HG03378 (cell line): ENCODE results near the gene ARVCF.

Experiments used
- ATAC-seq: cut with Tn5 transposase; IDR thresholded peaks from one replicate; pipeline ENCODE4 v1.9.1; 2021; ENCODE audit warnings: mild to moderate bottlenecking, moderate library complexity; ENCODE audit not compliant: unreplicated experiment

ARVCF gene

GRCh38 chr22:19976671-19977070, 40.0 kb downstream of the ARVCF start:
- no peak for ATAC-seq

DNA sequence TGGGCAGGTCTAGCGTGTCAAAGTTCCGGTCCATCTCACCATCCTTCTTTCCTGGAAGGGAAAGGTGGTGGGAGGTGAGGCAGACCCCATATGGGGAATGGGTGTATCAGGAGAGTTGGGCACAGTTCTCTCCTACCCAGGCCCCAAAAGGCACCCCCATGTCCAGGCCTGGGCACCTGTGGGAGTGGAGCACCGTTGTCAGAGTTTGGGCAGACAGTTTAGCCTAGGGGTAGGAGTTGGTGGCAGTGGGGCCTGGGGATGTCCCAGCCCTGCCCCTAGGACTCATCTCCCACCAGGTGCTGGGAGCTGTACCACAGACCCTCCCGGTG, 41.0 kb downstream of the ARVCF start:
- ATAC-seq, result no peak

DNA sequence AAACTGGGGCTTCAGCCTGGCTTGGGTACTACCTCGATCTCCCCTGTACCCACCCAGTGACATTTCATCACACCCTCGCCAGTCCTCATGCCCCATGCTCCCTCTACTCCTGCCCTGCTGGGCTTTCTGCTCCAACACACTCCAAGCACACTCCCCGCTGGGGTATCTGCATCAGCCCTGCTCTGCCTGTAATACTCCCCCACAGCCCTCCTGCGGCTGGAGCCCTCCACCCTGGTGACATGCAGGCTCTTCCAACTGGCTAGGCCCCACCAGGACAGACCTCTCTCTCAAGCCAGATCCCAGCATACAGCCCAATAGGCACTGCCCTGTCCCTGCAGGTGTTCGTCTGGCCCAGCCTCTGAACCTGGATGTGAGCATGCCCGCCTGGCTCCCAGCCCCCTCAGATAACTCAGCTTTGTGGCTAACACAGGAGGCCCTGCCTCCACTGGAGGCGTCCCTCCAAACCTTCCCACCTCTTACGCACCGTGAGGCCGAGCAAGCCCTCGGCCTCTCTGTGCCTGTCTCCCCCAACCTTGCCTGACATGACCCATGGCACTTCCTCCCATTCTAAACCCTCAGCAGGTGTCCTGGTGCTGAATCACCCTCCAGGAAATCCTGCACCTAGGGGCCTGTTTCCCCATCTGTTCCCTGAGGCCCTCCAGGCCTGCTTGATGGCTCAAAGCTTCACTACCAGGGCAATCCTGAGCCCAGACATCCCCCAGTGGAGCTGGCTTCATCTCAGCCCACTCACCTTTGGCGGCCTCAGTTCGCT, 41.5 kb downstream of the ARVCF start:
- no peak for ATAC-seq

DNA sequence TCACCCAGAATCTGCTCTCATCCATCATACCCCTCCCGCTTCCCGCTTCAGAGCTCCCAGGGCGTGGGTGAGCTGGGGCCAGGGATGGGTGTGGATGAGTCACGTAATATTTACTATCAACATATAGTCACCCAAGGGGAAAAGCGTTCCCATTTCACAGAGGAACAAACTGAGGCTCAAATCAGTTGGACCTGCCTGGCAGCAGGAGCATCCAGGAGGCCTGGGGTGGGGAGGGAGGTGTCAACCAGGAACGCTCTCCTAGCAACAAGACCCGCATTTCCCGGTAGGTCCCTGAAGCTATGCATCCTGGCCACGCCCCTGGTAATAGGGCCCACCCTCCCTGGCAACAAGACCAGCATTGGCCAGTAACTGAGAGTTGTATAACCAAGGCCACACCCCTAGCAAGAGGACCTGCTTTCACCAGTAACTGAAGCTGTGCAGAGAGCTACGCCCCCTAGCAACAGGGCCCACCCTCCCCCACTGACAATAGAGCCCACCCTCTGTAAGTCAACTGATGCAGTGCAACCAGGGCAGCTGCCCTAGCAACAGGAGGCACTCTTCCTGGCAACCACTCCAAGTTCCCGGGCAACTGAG, 42.3 kb downstream of the ARVCF start:
- no peak for ATAC-seq

GRCh38 chr22:19973551-19974267, 42.9 kb downstream of the ARVCF start:
- ATAC-seq, result no peak

DNA sequence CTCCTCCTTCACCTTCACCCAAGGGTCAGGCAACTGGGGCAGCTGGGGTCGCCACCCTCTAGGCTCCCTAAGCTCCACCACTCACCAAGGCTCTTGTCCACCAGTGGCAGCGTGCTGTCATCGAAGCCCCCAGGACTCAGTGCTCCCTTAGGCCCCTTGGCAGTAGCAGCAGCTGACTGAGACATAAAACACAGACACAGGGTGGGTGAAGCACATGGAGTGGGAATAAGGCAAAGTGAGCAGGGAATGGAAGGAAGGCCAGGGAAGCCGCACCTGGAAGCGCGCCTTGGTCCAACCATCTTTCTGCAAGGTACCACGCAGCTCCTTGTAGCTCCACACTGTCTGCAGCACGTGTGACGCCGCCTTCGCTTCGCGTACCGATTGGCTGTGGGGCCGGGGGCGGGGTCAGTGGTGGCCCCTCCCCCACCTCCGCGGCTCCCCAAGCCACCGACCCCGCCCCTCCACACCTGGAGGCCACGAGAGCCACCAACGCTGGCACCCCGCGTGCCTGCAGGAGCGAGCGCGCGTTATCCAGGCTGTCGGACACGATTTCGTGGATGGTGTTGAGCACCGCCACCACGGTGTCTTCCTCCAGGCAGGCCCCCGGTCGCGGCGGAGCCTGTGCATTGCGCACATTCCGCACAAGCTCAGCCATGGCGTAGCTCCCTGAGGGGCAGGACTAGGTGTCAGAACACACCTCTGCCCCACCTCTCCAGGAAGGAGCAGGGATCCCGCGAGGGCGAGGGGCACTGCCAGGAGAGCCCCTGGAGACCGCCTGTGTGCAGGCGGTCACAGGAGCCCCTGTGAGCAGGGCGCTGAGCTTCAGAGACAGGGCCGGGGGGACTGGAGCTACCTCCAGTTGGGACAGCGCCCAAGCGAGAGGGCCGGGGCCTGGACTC, 43.7 kb downstream of the ARVCF start:
- ATAC-seq, result no peak

- no peak for ATAC-seq
Measured at GRCh38 chr22:19972251-19972650, 44.4 kb downstream of the ARVCF start.

GRCh38 chr22:19971276-19972124, 45.1 kb downstream of the ARVCF start:
- ATAC-seq, result no peak

- ATAC-seq, result no peak
Measured at GRCh38 chr22:19970479-19971275, 45.9 kb downstream of the ARVCF start.

DNA sequence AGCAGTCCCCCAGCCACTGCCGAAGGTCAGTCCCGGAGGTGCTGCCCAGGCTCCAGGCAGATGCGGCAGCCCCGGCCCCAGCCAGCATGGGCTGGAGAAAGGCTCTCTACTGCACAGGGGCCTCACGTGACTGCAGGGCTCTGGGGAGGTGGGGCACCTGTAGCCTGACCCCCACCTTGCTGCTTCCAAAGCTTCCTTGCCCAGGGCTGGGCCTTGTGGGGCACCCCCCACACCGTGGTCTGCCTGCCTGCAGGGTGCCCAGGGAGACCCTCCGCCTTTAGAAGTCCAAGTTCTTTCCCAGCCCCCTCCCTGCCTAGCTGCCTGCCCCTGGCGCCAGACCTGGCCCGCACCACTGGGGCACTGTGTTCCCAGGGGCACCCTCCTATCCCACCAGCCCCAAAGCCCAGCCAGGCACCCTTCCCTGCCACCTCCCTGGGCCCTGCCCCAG, 46.6 kb downstream of the ARVCF start:
- ATAC-seq, result no peak

GRCh38 chr22:19969141-19969928, 47.3 kb downstream of the ARVCF start:
- no peak for ATAC-seq

- no peak for ATAC-seq
Measured at GRCh38 chr22:19968450-19968891, 48.2 kb downstream of the ARVCF start.

GRCh38 chr22:19967850-19968449, 48.7 kb downstream of the ARVCF start:
- ATAC-seq, result no peak

DNA sequence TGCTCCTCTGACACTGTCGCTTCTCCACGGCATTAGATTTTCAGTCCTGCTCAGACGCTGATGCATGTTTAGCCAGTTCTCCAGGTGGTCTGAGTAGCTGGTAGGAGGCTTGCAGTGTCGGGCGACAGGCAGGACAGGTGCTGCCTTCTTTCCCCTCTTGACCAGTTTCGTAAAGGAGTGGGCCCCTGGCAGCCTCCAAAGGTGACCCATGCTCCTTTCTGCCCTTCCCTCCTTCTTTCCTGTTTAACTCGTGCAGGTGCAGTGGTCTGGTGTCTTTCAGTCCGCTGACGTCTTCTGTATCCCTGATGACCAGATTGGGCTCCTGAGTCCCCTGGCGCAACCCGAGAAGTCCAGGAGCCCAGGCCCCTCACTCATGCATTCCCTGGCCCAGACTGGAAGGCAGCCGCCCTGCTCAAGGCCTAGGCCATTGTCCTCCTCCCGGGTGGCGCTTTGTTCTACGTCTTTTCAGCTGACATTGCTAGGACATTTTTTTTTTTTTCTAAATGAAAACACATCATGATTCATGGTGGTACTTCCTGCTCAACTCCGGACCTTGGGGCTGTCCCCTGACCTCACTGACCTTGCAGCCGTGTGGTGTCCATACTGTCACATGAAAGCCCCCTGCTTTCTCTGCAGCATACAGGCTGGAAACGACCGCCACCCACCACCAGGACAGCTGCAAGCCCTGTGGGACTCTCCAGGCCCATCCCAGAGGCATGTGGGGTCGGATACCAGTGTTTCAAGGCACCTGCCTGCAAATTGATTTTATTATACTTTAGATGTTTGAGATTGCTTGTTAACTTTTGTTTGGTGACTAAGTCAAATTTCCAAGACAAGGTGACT, 49.5 kb downstream of the ARVCF start:
- ATAC-seq, result no peak

DNA sequence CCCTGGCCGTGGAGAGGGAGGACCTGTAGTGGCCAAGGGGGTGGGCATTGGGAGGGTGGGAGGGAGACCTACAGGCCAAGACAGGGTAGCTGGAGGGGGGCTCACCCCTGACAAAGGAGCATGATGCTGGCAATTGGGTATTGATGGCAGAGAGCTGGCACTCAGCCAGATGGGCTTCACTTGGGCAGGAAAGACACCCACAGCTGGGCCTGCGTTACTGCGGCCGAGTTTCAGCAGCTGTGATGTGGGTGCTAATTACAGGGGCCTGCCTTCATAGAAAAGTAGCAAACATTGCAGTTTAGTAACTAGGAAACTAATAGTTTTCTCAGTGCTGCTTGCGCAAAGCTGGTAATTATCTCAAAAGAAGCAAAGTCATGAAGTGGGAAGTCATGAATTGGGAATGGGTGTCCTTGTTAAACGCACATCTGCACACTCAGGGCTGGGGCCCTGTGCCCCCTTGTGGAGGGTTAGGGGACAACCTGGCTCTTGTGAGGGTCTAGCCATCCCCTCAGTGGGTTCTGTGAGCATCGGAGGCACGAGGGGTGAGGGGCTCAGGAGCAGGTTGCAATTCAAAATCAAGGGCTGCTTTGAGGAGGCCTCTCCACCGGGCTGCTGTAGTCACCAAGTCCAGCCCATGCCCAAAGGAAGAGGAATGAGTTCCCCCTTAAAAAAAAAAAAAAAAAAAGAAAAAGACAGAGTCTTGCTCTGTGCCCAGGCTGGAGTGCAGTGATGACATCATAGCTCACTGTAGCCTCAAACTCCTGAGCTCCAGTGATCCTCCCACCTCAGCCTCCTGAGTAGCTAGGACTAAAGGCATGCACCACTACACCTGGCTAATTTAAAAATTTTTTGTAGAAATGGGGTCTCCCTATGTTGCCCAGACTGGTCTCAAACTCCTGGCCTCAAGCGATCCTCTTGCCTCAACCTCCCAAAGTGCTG, 50.6 kb downstream of the ARVCF start:
- no peak for ATAC-seq
